Activated T-helper 17 cell treated with anti-CD3 and anti-CD28 coated beads, Interleukin-2, amount 50 U/mL, for 72 hours (primary cell): ENCODE measurements around the gene PDGFB. TPM values are rescaled to one million over a fixed set of nuclear protein-coding genes. Genes with fewer than 3 reads are reported as not detected.

Experiments used
- total RNA-seq, 2 donors: library from RNA; stranded (reverse); gene quantifications; one replicate each; pipeline ENCODE4 v1.2.3, GENCODE V29; 2022

The PDGFB gene
- total RNA-seq, 2 donors from 2014 or later: 5.2 to 11.3 TPM

Other genes with a start within 250 kb of the PDGFB start
- gene APOBEC3C, start 230.7 kb downstream of the PDGFB start, total RNA-seq: 100 to 1,000 TPM; 115 to 128 TPM
- 10 to 100 TPM; 30.7 to 51.8 TPM for gene APOBEC3D, start 223.9 kb downstream of the PDGFB start, total RNA-seq
- gene APOBEC3F, start 204.1 kb downstream of the PDGFB start, total RNA-seq: 10 to 100 TPM; 20.4 to 32.5 TPM
- gene APOBEC3G, start 167.7 kb downstream of the PDGFB start, total RNA-seq: 10 to 100 TPM; 68.3 to 72.6 TPM
- gene APOBEC3H, start 147.7 kb downstream of the PDGFB start, total RNA-seq: 10 to 100 TPM; 20.6 to 33.0 TPM
- gene CBX7, start 92.3 kb downstream of the PDGFB start, total RNA-seq: 10 to 100 TPM; 21.5 to 82.9 TPM
- 1,000 to 10,000 TPM; 2,256 to 2,974 TPM for gene RPL3, start 74.6 kb upstream of the PDGFB start, total RNA-seq
- not detected for gene SYNGR1, start 105.0 kb upstream of the PDGFB start, total RNA-seq
- gene TAB1, start 154.8 kb upstream of the PDGFB start, total RNA-seq: 10 to 100 TPM; 15.2 to 20.9 TPM
- gene MGAT3, start 212.0 kb upstream of the PDGFB start, total RNA-seq: 1 to 10 TPM; 1.5 to 1.6 TPM